ENCODE measurements around the gene UNC119B.

The UNC119B gene

GRCh38 chr12:120748242-120748641, 38.0 kb downstream of the UNC119B start:
- Histone ChIP-seq H3K4me3 (ENCODE audit: low read length) (no peak overlapping the region), H3K9ac (ENCODE audit: low read length) (no peak overlapping the region), H3K9me3 (ENCODE audit: control insufficient read depth, low read length) (no peaks in the 10 kb centered on the region), H3K4me1 (ENCODE audit: control insufficient read depth, insufficient read depth, low read length) (no peaks in the 10 kb centered on the region), H3K27me3 (replicated peaks; ENCODE audit: control insufficient read depth, insufficient read depth, low read length) (no peaks in the 10 kb centered on the region), H3K36me3 (ENCODE audit: control insufficient read depth, insufficient read depth, low read length, severe bottlenecking) (no peaks in the 10 kb centered on the region)
- no peak for DNase-seq (ENCODE audit: low read depth)

- H3K9me3 ChIP-seq (ENCODE audit: control insufficient read depth, low read length), result no peaks in the 10 kb centered on the region
- no peaks in the 10 kb centered on the region for H3K36me3 ChIP-seq (ENCODE audit: control insufficient read depth, insufficient read depth, low read length, severe bottlenecking)
- no peak overlapping the region for H3K4me3 ChIP-seq (ENCODE audit: low read length)
- H3K9ac ChIP-seq (ENCODE audit: low read length), result no peak overlapping the region
- H3K4me1 ChIP-seq (ENCODE audit: control insufficient read depth, insufficient read depth, low read length), result no peaks in the 10 kb centered on the region
- H3K27me3 ChIP-seq (replicated peaks; ENCODE audit: control insufficient read depth, insufficient read depth, low read length), result no peaks in the 10 kb centered on the region
- DNase-seq (ENCODE audit: low read depth), result no peak
These were observed 39.0 kb downstream of the UNC119B start for GRCh38 chr12:120749256-120749655.

- H3K9ac ChIP-seq (ENCODE audit: low read length), result no peak overlapping the region
- no peak for DNase-seq (ENCODE audit: low read depth)
- no peaks in the 10 kb centered on the region for H3K27me3 ChIP-seq (replicated peaks; ENCODE audit: control insufficient read depth, insufficient read depth, low read length)
- no peak overlapping the region for H3K4me3 ChIP-seq (ENCODE audit: low read length)
- no peaks in the 10 kb centered on the region for H3K4me1 ChIP-seq (ENCODE audit: control insufficient read depth, insufficient read depth, low read length)
- H3K9me3 ChIP-seq (ENCODE audit: control insufficient read depth, low read length), result peaks cover 6% of the 10 kb centered on the region
- H3K36me3 ChIP-seq (ENCODE audit: control insufficient read depth, insufficient read depth, low read length, severe bottlenecking), result no peaks in the 10 kb centered on the region
These were observed 40.5 kb downstream of the UNC119B start for GRCh38 chr12:120750806-120751205.

- H3K4me1 ChIP-seq (ENCODE audit: control insufficient read depth, insufficient read depth, low read length), result no peaks in the 10 kb centered on the region
- DNase-seq (ENCODE audit: low read depth), result no peak
These were observed 41.1 kb downstream of the UNC119B start for GRCh38 chr12:120751389-120751788.

GRCh38 chr12:120754792-120755191, 44.5 kb downstream of the UNC119B start:
- no peak for DNase-seq (ENCODE audit: low read depth)
- no peak overlapping the region for H3K9ac ChIP-seq (ENCODE audit: low read length)
- no peak overlapping the region for H3K4me3 ChIP-seq (ENCODE audit: low read length)
- no peaks in the 10 kb centered on the region for H3K27me3 ChIP-seq (replicated peaks; ENCODE audit: control insufficient read depth, insufficient read depth, low read length)
- H3K36me3 ChIP-seq (ENCODE audit: control insufficient read depth, insufficient read depth, low read length, severe bottlenecking), result no peaks in the 10 kb centered on the region
- peaks cover 6% of the 10 kb centered on the region for H3K9me3 ChIP-seq (ENCODE audit: control insufficient read depth, low read length)
- H3K4me1 ChIP-seq (ENCODE audit: control insufficient read depth, insufficient read depth, low read length), result no peaks in the 10 kb centered on the region

More at GRCh38 chr12:120751389-120751788, 41.1 kb downstream of the UNC119B start:
- H3K27me3 ChIP-seq (replicated peaks; ENCODE audit: control insufficient read depth, insufficient read depth, low read length), result no peaks in the 10 kb centered on the region
- no peak overlapping the region for H3K4me3 ChIP-seq (ENCODE audit: low read length)
- peaks cover 6% of the 10 kb centered on the region for H3K9me3 ChIP-seq (ENCODE audit: control insufficient read depth, low read length)
- no peak overlapping the region for H3K9ac ChIP-seq (ENCODE audit: low read length)
- H3K36me3 ChIP-seq (ENCODE audit: control insufficient read depth, insufficient read depth, low read length, severe bottlenecking), result no peaks in the 10 kb centered on the region

- no peak for DNase-seq (ENCODE audit: low read depth)
- no peak overlapping the region for H3K4me3 ChIP-seq (ENCODE audit: low read length)
- H3K4me1 ChIP-seq (ENCODE audit: control insufficient read depth, insufficient read depth, low read length), result no peaks in the 10 kb centered on the region
- no peaks in the 10 kb centered on the region for H3K27me3 ChIP-seq (replicated peaks; ENCODE audit: control insufficient read depth, insufficient read depth, low read length)
- H3K9ac ChIP-seq (ENCODE audit: low read length), result no peak overlapping the region
- H3K9me3 ChIP-seq (ENCODE audit: control insufficient read depth, low read length), result peaks cover 6% of the 10 kb centered on the region
- H3K36me3 ChIP-seq (ENCODE audit: control insufficient read depth, insufficient read depth, low read length, severe bottlenecking), result no peaks in the 10 kb centered on the region
These were observed 45.0 kb downstream of the UNC119B start for GRCh38 chr12:120755269-120755668.

- H3K9me3 ChIP-seq (ENCODE audit: control insufficient read depth, low read length), result peaks cover 6% of the 10 kb centered on the region
- no peaks in the 10 kb centered on the region for H3K27me3 ChIP-seq (replicated peaks; ENCODE audit: control insufficient read depth, insufficient read depth, low read length)
- peaks cover 10% of the 10 kb centered on the region for H3K4me1 ChIP-seq (ENCODE audit: control insufficient read depth, insufficient read depth, low read length)
- no peak overlapping the region for H3K4me3 ChIP-seq (ENCODE audit: low read length)
- H3K9ac ChIP-seq (ENCODE audit: low read length), result no peak overlapping the region
- no peak for DNase-seq (ENCODE audit: low read depth)
- H3K36me3 ChIP-seq (ENCODE audit: control insufficient read depth, insufficient read depth, low read length, severe bottlenecking), result peaks cover 15% of the 10 kb centered on the region
These were observed 47.0 kb downstream of the UNC119B start for GRCh38 chr12:120757226-120757742.

- Histone ChIP-seq H3K36me3 (ENCODE audit: control insufficient read depth, insufficient read depth, low read length, severe bottlenecking) (peaks cover 18% of the 10 kb centered on the region), H3K27me3 (replicated peaks; ENCODE audit: control insufficient read depth, insufficient read depth, low read length) (no peaks in the 10 kb centered on the region), H3K9ac (ENCODE audit: low read length) (no peak overlapping the region), H3K4me3 (ENCODE audit: low read length) (no peak overlapping the region), H3K9me3 (ENCODE audit: control insufficient read depth, low read length) (peaks cover 6% of the 10 kb centered on the region), H3K4me1 (ENCODE audit: control insufficient read depth, insufficient read depth, low read length) (peaks cover 10% of the 10 kb centered on the region)
- no peak for DNase-seq (ENCODE audit: low read depth)
These were observed 47.7 kb downstream of the UNC119B start for GRCh38 chr12:120757949-120758348.

GRCh38 chr12:120758798-120759590, 48.7 kb downstream of the UNC119B start:
- Histone ChIP-seq H3K36me3 (ENCODE audit: control insufficient read depth, insufficient read depth, low read length, severe bottlenecking) (peaks cover 22% of the 10 kb centered on the region), H3K9ac (ENCODE audit: low read length) (no peak overlapping the region), H3K4me1 (ENCODE audit: control insufficient read depth, insufficient read depth, low read length) (peaks cover 10% of the 10 kb centered on the region), H3K9me3 (ENCODE audit: control insufficient read depth, low read length) (peaks cover 6% of the 10 kb centered on the region), H3K27me3 (replicated peaks; ENCODE audit: control insufficient read depth, insufficient read depth, low read length) (no peaks in the 10 kb centered on the region), H3K4me3 (ENCODE audit: low read length) (no peak overlapping the region)
- DNase-seq (ENCODE audit: low read depth), result no peak

GRCh38 chr12:120759591-120760348, 49.5 kb downstream of the UNC119B start:
- peaks cover 10% of the 10 kb centered on the region for H3K4me1 ChIP-seq (ENCODE audit: control insufficient read depth, insufficient read depth, low read length)
- H3K9me3 ChIP-seq (ENCODE audit: control insufficient read depth, low read length), result peaks cover 6% of the 10 kb centered on the region
- no peak for DNase-seq (ENCODE audit: low read depth)
- H3K4me3 ChIP-seq (ENCODE audit: low read length), result no peak overlapping the region
- no peaks in the 10 kb centered on the region for H3K27me3 ChIP-seq (replicated peaks; ENCODE audit: control insufficient read depth, insufficient read depth, low read length)
- no peak overlapping the region for H3K9ac ChIP-seq (ENCODE audit: low read length)
- H3K36me3 ChIP-seq (ENCODE audit: control insufficient read depth, insufficient read depth, low read length, severe bottlenecking), result peaks cover 30% of the 10 kb centered on the region
